Psoas muscle (tissue), 8 donors: ENCODE data around the gene PRKCH. TPM values are rescaled to one million over a fixed set of nuclear protein-coding genes. Genes with fewer than 3 reads are reported as not detected.

Source experiments
- ATAC-seq, 4 donors: fragments of 200-7000 bp; cut with Tn5 transposase; one replicate each; pipeline ENCODE4 v1.9.1; 2020; ENCODE audit warnings: moderate library complexity in 3 of 4, mild to moderate bottlenecking in 2 of 4
- DNase-seq, 2 donors: peaks; one replicate each; pipeline ENCODE4 v3.0.0-alpha.2; 2020
- H3K27ac ChIP-seq: fragments of 200-600 bp; one replicate; pipeline ENCODE4 v1.8.0; 2022
- H3K27me3 ChIP-seq, 3 donors: fragments of 200-600 bp in 1 of 3; one replicate each; pipeline versions ENCODE4 v1.6.1 to v1.8.0; 2013 to 2022; ENCODE audit warnings: low read length in 2 of 3, mild to moderate bottlenecking in 2 of 3, moderate library complexity in 1 of 3; ENCODE audit not compliant: insufficient read depth in 3 of 3
- H3K36me3 ChIP-seq, 2 donors: fragments of 200-600 bp in 1 of 2; one replicate each; pipeline versions ENCODE4 v1.6.1 to v1.8.0; 2013 to 2022; ENCODE audit warnings: low read depth in 1 of 2, mild to moderate bottlenecking in 1 of 2, moderate library complexity in 1 of 2; ENCODE audit not compliant: insufficient read depth in 1 of 2
- H3K4me1 ChIP-seq: fragments of 200-600 bp; one replicate; pipeline ENCODE4 v1.8.0; 2022
- H3K4me3 ChIP-seq: fragments of 200-600 bp; one replicate; pipeline ENCODE4 v1.8.0; 2022; ENCODE audit warnings: mild to moderate bottlenecking
- H3K9me3 ChIP-seq: fragments of 200-600 bp; one replicate; pipeline ENCODE4 v1.8.0; 2022
- WGBS, 3 donors: extraction: QIAGEN DNeasy Blood & Tissue Kit; methylation state at CpG; one replicate each; pipeline versions ENCODE4 v1.1.6 to v1.1.7; 2013; 5-methylcytosine and 5-hydroxymethylcytosine counted together
- intact Hi-C, 2 donors: fragments of 100-400 bp; cut with DNase I; formaldehyde crosslinking; loops; one replicate each; pipeline versions ENCODE4 v1.11.0 to v1.14.2; 2022
- polyA plus RNA-seq, 3 donors: library from polyadenylated mRNA; stranded (reverse); fragments of 200-250 nt; gene quantifications; one replicate each; pipeline ENCODE4 v1.2.3, GENCODE V29; 2013
- total RNA-seq, 4 donors: library from RNA; stranded (reverse); fragmentation: NEBNext Ultra II Directional in 2 of 4; extraction: Animal tissue kit (Norgen Biotek cat#: 25700) in 2 of 4; gene quantifications; one replicate each; pipeline versions ENCODE4 v1.2.1 to v1.2.4, GENCODE V29; 2021 to 2023
- TF ChIP-seq, protein P1 (sequence below): fragments of 200-600 bp; IDR thresholded peaks from one replicate; pipeline ENCODE4 v1.8.0; 2022; ENCODE audit warnings: antibody characterized with exemption
- donor health status: healthy with polysubstance abuse.
- donor health status: DM: no; HTN: no; CAD: no; lungs with moderate emphysema.
- donor health status: Bipolar disorder and iron deficiency.
- donor health status: healthy.
- donor health status: DM: yes; HTN: yes; CAD: no.
- donor health status: DM: no; HTN: no; CAD: no.
- donor health status: DM: no; HTN: no; CAD: no.
- donor health status: DM: yes; HTN: yes; CAD: no.

The PRKCH gene
- total and polyA plus RNA-seq, 7 donors: 5.9 to 17.9 (median 11.1) TPM

- TF ChIP-seq, protein P1, sequence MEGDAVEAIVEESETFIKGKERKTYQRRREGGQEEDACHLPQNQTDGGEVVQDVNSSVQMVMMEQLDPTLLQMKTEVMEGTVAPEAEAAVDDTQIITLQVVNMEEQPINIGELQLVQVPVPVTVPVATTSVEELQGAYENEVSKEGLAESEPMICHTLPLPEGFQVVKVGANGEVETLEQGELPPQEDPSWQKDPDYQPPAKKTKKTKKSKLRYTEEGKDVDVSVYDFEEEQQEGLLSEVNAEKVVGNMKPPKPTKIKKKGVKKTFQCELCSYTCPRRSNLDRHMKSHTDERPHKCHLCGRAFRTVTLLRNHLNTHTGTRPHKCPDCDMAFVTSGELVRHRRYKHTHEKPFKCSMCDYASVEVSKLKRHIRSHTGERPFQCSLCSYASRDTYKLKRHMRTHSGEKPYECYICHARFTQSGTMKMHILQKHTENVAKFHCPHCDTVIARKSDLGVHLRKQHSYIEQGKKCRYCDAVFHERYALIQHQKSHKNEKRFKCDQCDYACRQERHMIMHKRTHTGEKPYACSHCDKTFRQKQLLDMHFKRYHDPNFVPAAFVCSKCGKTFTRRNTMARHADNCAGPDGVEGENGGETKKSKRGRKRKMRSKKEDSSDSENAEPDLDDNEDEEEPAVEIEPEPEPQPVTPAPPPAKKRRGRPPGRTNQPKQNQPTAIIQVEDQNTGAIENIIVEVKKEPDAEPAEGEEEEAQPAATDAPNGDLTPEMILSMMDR: no peak
- Histone ChIP-seq H3K9me3 (no peaks in the 10 kb centered on the region), H3K4me1 (peaks cover 10% of the 10 kb centered on the region), H3K27me3 (no peaks in the 10 kb centered on the region), H3K36me3 (no peaks in the 10 kb centered on the region), H3K27ac (no peak overlapping the region), H3K4me3 (no peak overlapping the region)
- ATAC-seq (no peak), DNase-seq (no peak)
- intact Hi-C loops: no loop called here
- 76 to 85% (median 76%) methylated on average over 4 of the region's 4 CpGs for WGBS, 3 donors
Observed at GRCh38 chr14:61533513-61534255, 212.3 kb downstream of the PRKCH start.

DNA sequence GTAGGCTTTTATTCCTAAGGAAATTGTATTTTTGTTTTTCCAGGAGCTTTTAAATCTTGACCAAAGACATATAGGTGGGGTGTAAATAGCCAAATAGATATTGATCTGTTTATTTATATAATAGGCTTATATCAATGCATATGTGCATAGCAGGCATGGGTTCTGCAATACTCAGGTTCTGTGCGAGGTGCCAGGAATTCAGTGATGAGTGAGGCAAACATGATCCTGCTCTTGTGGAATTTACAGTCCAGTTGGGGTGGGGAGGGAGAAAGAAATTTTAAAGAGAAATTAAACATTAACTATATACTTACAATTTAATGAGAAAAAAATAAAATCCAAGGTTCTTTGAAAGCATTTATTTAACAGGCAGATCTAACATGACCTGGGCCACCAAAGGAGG is 213.7 kb downstream of the PRKCH start:
- H3K4me1 ChIP-seq: peaks cover 10% of the 10 kb centered on the region
- 63 to 94% (median 68%) methylated on average over 1 of the region's 1 CpG for WGBS, 3 donors
- DNase-seq: no peak
- H3K4me3 ChIP-seq: no peak overlapping the region
- H3K36me3 ChIP-seq: no peaks in the 10 kb centered on the region
- no peak for ATAC-seq
- intact Hi-C loops: no loop called here
- TF ChIP-seq, protein P1: no peak
- no peak overlapping the region for H3K27ac ChIP-seq
- no peaks in the 10 kb centered on the region for H3K9me3 ChIP-seq
- no peaks in the 10 kb centered on the region for H3K27me3 ChIP-seq

GRCh38 chr14:61535458-61535857 is 214.1 kb downstream of the PRKCH start:
- ATAC-seq (no peak), DNase-seq (no peak)
- no peaks in the 10 kb centered on the region for H3K36me3 ChIP-seq
- H3K27me3 ChIP-seq: no peaks in the 10 kb centered on the region
- H3K27ac ChIP-seq: no peak overlapping the region
- H3K4me1 ChIP-seq: peaks cover 10% of the 10 kb centered on the region
- TF ChIP-seq, protein P1: no peak
- no peaks in the 10 kb centered on the region for H3K9me3 ChIP-seq
- 94 to 99% (median 95%) methylated on average over 4 of the region's 4 CpGs for WGBS, 3 donors
- no peak overlapping the region for H3K4me3 ChIP-seq
- intact Hi-C loops: no loop called here

DNA sequence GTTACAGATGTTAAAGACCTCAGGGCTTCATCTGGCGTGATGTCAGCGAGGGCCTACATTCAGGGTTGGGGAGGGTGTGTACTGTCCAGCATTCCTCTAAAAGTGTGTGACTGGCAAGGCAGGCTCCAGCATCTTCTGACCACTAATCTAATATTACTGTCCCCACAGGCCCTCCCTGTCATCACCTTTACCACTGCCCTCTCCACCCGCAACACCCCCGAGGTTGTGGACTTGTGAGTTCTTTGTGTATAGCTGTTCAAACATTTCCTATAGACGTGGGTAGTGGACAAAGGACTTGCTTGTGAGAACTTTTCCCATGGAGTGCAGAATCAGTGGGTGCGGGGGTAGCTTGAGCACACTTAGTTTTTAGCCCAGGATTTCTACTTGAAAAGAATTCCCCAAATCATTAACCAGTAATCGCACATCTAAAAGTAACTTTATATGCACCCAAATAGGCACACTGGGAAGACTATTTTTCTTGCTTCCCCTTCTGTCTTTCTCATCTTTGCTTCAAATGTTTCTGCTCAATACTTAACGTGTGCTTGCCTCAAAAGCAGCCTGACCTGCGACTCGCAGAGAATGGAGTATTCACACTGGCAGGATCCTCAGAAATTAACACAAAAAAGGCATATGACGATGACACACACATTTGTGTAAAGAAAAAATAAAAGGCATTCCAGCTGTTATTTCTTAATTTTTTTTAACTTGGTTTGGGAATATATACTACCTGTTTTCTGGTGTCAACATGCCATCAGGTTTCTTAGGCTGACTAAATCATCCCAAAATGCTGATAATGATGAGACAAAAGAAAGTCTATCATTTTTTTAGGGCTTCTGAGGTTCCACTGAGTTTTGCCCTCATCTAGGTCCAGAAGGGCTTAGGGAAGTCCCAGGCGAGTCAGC is 215.5 kb downstream of the PRKCH start:
- no peak overlapping the region for H3K4me3 ChIP-seq
- H3K27me3 ChIP-seq: no peaks in the 10 kb centered on the region
- no peaks in the 10 kb centered on the region for H3K9me3 ChIP-seq
- DNase-seq (no peak), ATAC-seq (no peak)
- H3K27ac ChIP-seq: no peak overlapping the region
- TF ChIP-seq, protein P1: no peak
- intact Hi-C loops: no loop called here
- H3K36me3 ChIP-seq: no peaks in the 10 kb centered on the region
- peaks cover 10% of the 10 kb centered on the region for H3K4me1 ChIP-seq
- WGBS, 3 donors: 89 to 91% (median 89%) methylated on average over 12 of the region's 12 CpGs
